IMR-90 (cell line): ENCODE measurements around the gene FAM174C. TPM values are rescaled to one million over a fixed set of nuclear protein-coding genes. Genes with fewer than 3 reads are reported as not detected.

Experiments used
- ATAC-seq: fragments of 200-7000 bp; cut with Tn5 transposase; 2 replicates; pipeline ENCODE4 v1.9.1; 2020; ENCODE audit warnings: low read depth, mild to moderate bottlenecking, moderate library complexity
- BruUV-seq: library from RNA; stranded (reverse); fragments of 400-500 nt; replicated peaks from 2 replicates; lab custom pipeline; 2021; lab: Mats Ljungman, UMichigan
- CTCF ChIA-PET: fragments of 300-600 bp; formaldehyde crosslinking; extraction: SDS; loops from one replicate; lab custom pipeline; 2021; ENCODE audit warnings: antibody characterized with exemption; lab: Yijun Ruan, JAX
- POLR2A ChIA-PET: fragments of 300-600 bp; sonication (Branson Sonifier 250); formaldehyde crosslinking; loops from one replicate; lab custom pipeline; 2022; ENCODE audit warnings: antibody characterized with exemption; ENCODE audit not compliant: unreplicated experiment; lab: Charles Lee
- DNase-seq: peaks from one replicate; pipeline ENCODE4 v3.0.0; 2013
- H2AFZ ChIP-seq: replicated peaks from 2 replicates; pipeline ENCODE3; 2013; ENCODE audit warnings: low read length, mild to moderate bottlenecking; ENCODE audit not compliant: poor library complexity
- H2AK5ac ChIP-seq: 2 replicates; pipeline ENCODE4 v1.6.1; 2013; ENCODE audit warnings: low read depth, low read length, inconsistent platforms
- H2AK9ac ChIP-seq: replicated peaks from 2 replicates; pipeline ENCODE3; 2013; ENCODE audit warnings: mild to moderate bottlenecking, low read depth, low read length, moderate library complexity; ENCODE audit not compliant: poor library complexity
- H2BK120ac ChIP-seq: 2 replicates; pipeline ENCODE4 v1.6.1; 2013; ENCODE audit warnings: low read depth, low read length, inconsistent platforms
- H2BK15ac ChIP-seq: 3 replicates; pipeline ENCODE4 v1.6.1; 2013; ENCODE audit warnings: low read depth, low read length, inconsistent platforms
- H2BK20ac ChIP-seq: 2 replicates; pipeline ENCODE4 v1.6.1; 2013; ENCODE audit warnings: low read depth, mild to moderate bottlenecking, inconsistent platforms, low read length, moderate library complexity
- H2BK5ac ChIP-seq: 2 replicates; pipeline ENCODE4 v1.6.1; 2013; ENCODE audit warnings: mild to moderate bottlenecking, low read depth, low read length, inconsistent platforms; ENCODE audit not compliant: poor library complexity, severe bottlenecking
- H3K14ac ChIP-seq: replicated peaks from 2 replicates; pipeline ENCODE4 v1.6.1; 2013; ENCODE audit warnings: low read depth, low read length, inconsistent platforms
- H3K18ac ChIP-seq: 2 replicates; pipeline ENCODE4 v1.6.1; 2013; ENCODE audit warnings: low read depth, low read length, control low read depth
- H3K23ac ChIP-seq: 2 replicates; pipeline ENCODE4 v1.6.1; 2013; ENCODE audit warnings: low read depth, low read length, inconsistent platforms
- H3K27ac ChIP-seq: 2 replicates; pipeline ENCODE4 v1.5.1; 2013; ENCODE audit warnings: mild to moderate bottlenecking, control low read depth, low read length; ENCODE audit not compliant: insufficient read depth
- H3K27me3 ChIP-seq: 2 replicates; pipeline ENCODE4 v1.6.1; 2013; ENCODE audit warnings: low read length; ENCODE audit not compliant: control insufficient read depth, insufficient read depth
- H3K36me3 ChIP-seq: 2 replicates; pipeline ENCODE4 v1.6.1; 2013; ENCODE audit warnings: low read length, mixed read lengths; ENCODE audit not compliant: control insufficient read depth, insufficient read depth
- H3K4ac ChIP-seq: 2 replicates; pipeline ENCODE4 v1.6.1; 2013; ENCODE audit warnings: low read depth, low read length, inconsistent platforms
- H3K4me1 ChIP-seq: 2 replicates; pipeline ENCODE4 v1.6.1; 2013; ENCODE audit warnings: low read length, mixed read lengths; ENCODE audit not compliant: control insufficient read depth, insufficient read depth
- H3K4me2 ChIP-seq: 2 replicates; pipeline ENCODE4 v1.6.1; 2013; ENCODE audit warnings: low read depth, mild to moderate bottlenecking, control low read depth, low read length, moderate library complexity
- H3K4me3 ChIP-seq: 2 replicates; pipeline ENCODE4 v1.5.1; 2013; ENCODE audit warnings: low read depth, mild to moderate bottlenecking, control low read depth, low read length, moderate library complexity; ENCODE audit not compliant: insufficient read depth
- H3K56ac ChIP-seq: 2 replicates; pipeline ENCODE4 v1.6.1; 2013; ENCODE audit warnings: low read length, inconsistent platforms; ENCODE audit not compliant: insufficient read depth; ENCODE audit errors: extremely low read depth
- H3K79me1 ChIP-seq, 2 experiments: 2 replicates each; pipeline ENCODE4 v1.6.1; 2013; ENCODE audit warnings: low read length in 2 of 2, inconsistent platforms in 1 of 2, low read depth in 1 of 2
- H3K9ac ChIP-seq: 2 replicates; pipeline ENCODE4 v1.6.1; 2013; ENCODE audit warnings: low read depth, low read length, control low read depth
- H3K9me1 ChIP-seq: 2 replicates; pipeline ENCODE4 v1.6.1; 2013; ENCODE audit warnings: low read length, inconsistent platforms; ENCODE audit not compliant: insufficient read depth
- H3K9me3 ChIP-seq: 2 replicates; pipeline ENCODE4 v1.6.1; 2013; ENCODE audit warnings: low read length; ENCODE audit not compliant: control insufficient read depth, insufficient read depth
- H4K20me1 ChIP-seq: 2 replicates; pipeline ENCODE4 v1.6.1; 2013; ENCODE audit warnings: low read length, inconsistent platforms; ENCODE audit not compliant: insufficient read depth
- H4K5ac ChIP-seq: 2 replicates; pipeline ENCODE4 v1.6.1; 2013; ENCODE audit warnings: mild to moderate bottlenecking, low read depth, low read length, control low read depth
- H4K8ac ChIP-seq, 2 experiments: 2 replicates each; pipeline ENCODE4 v1.6.1; 2013; ENCODE audit warnings: low read depth in 2 of 2, low read length in 2 of 2, control low read depth in 1 of 2, inconsistent platforms in 1 of 2
- H4K91ac ChIP-seq: 2 replicates; pipeline ENCODE4 v1.6.1; 2013; ENCODE audit warnings: low read depth, low read length, inconsistent platforms; ENCODE audit not compliant: insufficient read depth
- CEBPB ChIP-seq: IDR thresholded peaks from 2 replicates; pipeline ENCODE4 v1.6.1; 2012; ENCODE audit warnings: low read depth, low read length, improper control_type of control experiment
- CTCF ChIP-seq: conservative IDR thresholded peaks from 2 replicates; pipeline ENCODE4 v1.5.1; 2012; ENCODE audit warnings: mild to moderate bottlenecking, low read depth, low read length, improper control_type of control experiment
- NFE2L2 ChIP-seq: fragments of 150-350 bp; IDR thresholded peaks from 2 replicates; pipeline ENCODE4 v1.6.1; 2016; ENCODE audit warnings: low read depth, mild to moderate bottlenecking, low read length
- POLR2A ChIP-seq: IDR thresholded peaks from 2 replicates; pipeline ENCODE4 v1.6.1; 2012; ENCODE audit warnings: mild to moderate bottlenecking, low read depth, low read length
- RAD21 ChIP-seq: IDR thresholded peaks from 2 replicates; pipeline ENCODE4 v1.6.1; 2012; ENCODE audit warnings: low read length, improper control_type of control experiment
- RCOR1 ChIP-seq: IDR thresholded peaks from 2 replicates; pipeline ENCODE4 v1.6.1; 2012; ENCODE audit warnings: mild to moderate bottlenecking, low read length, improper control_type of control experiment; ENCODE audit not compliant: insufficient replicate concordance
- RFX5 ChIP-seq: IDR thresholded peaks from 2 replicates; pipeline ENCODE4 v1.8.0; 2012; ENCODE audit warnings: low read depth, mild to moderate bottlenecking, low read length, moderate library complexity
- SMC3 ChIP-seq: fragments of 150-350 bp; IDR thresholded peaks from 2 replicates; pipeline ENCODE4 v1.6.1; 2016; ENCODE audit warnings: low read depth, mild to moderate bottlenecking, antibody characterized with exemption, low read length, moderate library complexity
- whole genome bisulfite sequencing, 2 experiments: methylation state at CpG; one replicate each; pipeline versions ENCODE4 v1.1.5 to v1.1.7; 2013; ENCODE audit warnings: missing lambda C conversion rate in 2 of 2; ENCODE audit not compliant: insufficient read length in 1 of 2; ENCODE audit errors: extremely low coverage in 2 of 2; 5-methylcytosine and 5-hydroxymethylcytosine counted together
- dilution Hi-C: fragments of 300-500 bp; cut with HindIII; formaldehyde crosslinking; loops from one replicate; pipeline ENCODE4 v1.14.3; 2018; ENCODE audit warnings: low sequenced_read_pairs; ENCODE audit not compliant: unreplicated experiment
- in situ Hi-C: fragments of 300-500 bp; cut with MboI; formaldehyde crosslinking; loops from 3 replicates; pipeline ENCODE4 v1.14.3; 2019; ENCODE audit warnings: low sequenced_read_pairs, inconsistent platforms, mixed read lengths
- intact Hi-C: fragments of 100-400 bp; cut with micrococcal nuclease; formaldehyde crosslinking; loops from 2 replicates; pipeline ENCODE4 v1.10.0; 2022
- polyA plus RNA-seq, 3 experiments: library from polyadenylated mRNA; depleted of rRNA; stranded (reverse); fragments of >200 nt; gene quantifications; 2 replicates each; pipeline ENCODE4 v1.2.3, GENCODE V29; 2012; ENCODE audit warnings: low replicate concordance in 1 of 3
- total RNA-seq: library from RNA; depleted of rRNA; stranded (reverse); fragments of >200 nt; gene quantifications from 2 replicates; pipeline ENCODE4 v1.2.3, GENCODE V29; 2012
- TF ChIP-seq, protein P1 (sequence below): fragments of 150-350 bp; IDR thresholded peaks from 2 replicates; pipeline ENCODE4 v1.6.1; 2017; ENCODE audit warnings: mild to moderate bottlenecking, antibody characterized with exemption, low read length, low read depth

FAM174C gene
- total and polyA plus RNA-seq, 2 of the 4 experiments (the other 2 are of a cell fraction): 7.5 to 61.8 TPM

- DNase-seq: no peak
- Histone ChIP-seq H2AFZ (no peak overlapping the region), H2BK15ac (no peak overlapping the region), H2AK5ac (no peak overlapping the region), H2BK5ac (no peak overlapping the region), H3K9me1 (peaks cover 3% of the 10 kb centered on the region; the same call in 1 of the 2 replicates), H4K91ac (no peak overlapping the region), H3K27ac (peak overlapping the region; percentile 74), H3K23ac (0 out of 2 replicates have a peak overlapping the region, but pooled peaks have one; percentile 1), H2BK120ac (no peak overlapping the region), H2BK20ac (no peak overlapping the region), H3K4me1 (peaks cover 57% of the 10 kb centered on the region), H3K79me1 (peaks cover 0 to 67% of the 10 kb centered on the region in 2 experiments; a peak in 2 of 4 replicates), H3K36me3 (peaks cover 51% of the 10 kb centered on the region), H2AK9ac (peak overlapping the region; percentile 31), H3K4ac (no peak overlapping the region), H3K9ac (no peak overlapping the region), H3K27me3 (no peaks in the 10 kb centered on the region), H3K4me2 (no peak overlapping the region), H4K8ac (no peak overlapping the region), H3K14ac (no peak overlapping the region), H3K56ac (no peak overlapping the region), H4K5ac (no peak overlapping the region), H3K9me3 (no peaks in the 10 kb centered on the region), H4K20me1 (peaks cover 72% of the 10 kb centered on the region), H3K4me3 (no peak overlapping the region), H3K18ac (no peak overlapping the region)
- WGBS, 2 experiments: 80% methylated on average over 3 of the region's 8 CpGs; no CpG with 5 or more reads in 1 of the 2 experiments
- ChIA-PET POLR2A (interaction anchor here (0.6 kb wide), 2 partner anchors 8 to 14 kb away, joined by 4 to 11 read pairs; no protein-coding TSS in a partner anchor), CTCF (no interaction called here)
- in situ Hi-C loops: no loop called here
- no peak for ATAC-seq
- BruUV-seq: TSS peak; percentile 79
- TF ChIP-seq RFX5 (no peak), RAD21 (no peak), RCOR1 (no peak), POLR2A (no peak), CTCF (no peak), CEBPB (no peak), SMC3 (no peak), NFE2L2 (no peak)
- TF ChIP-seq, protein P1, sequence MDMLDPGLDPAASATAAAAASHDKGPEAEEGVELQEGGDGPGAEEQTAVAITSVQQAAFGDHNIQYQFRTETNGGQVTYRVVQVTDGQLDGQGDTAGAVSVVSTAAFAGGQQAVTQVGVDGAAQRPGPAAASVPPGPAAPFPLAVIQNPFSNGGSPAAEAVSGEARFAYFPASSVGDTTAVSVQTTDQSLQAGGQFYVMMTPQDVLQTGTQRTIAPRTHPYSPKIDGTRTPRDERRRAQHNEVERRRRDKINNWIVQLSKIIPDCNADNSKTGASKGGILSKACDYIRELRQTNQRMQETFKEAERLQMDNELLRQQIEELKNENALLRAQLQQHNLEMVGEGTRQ: no peak
- intact Hi-C loops: no loop called here
- dilution Hi-C loops: no loop called here
These were observed 17.2 kb upstream of the FAM174C start for GRCh38 chr19:1258163-1258492.
